SK-MEL-5 (cell line): ENCODE results near the gene ADAMTS17. TPM values are rescaled to one million over a fixed set of nuclear protein-coding genes. Genes with fewer than 3 reads are reported as not detected.
A peak's percentile ranks its signal among the peaks of the same experiment; 100 is the strongest.

ENCODE experiments used
- DNase-seq: peaks from one replicate; pipeline ENCODE4 v3.0.0-alpha.2; 2016; ENCODE audit warnings: low read depth, low spot score
- in situ Hi-C: cut with HindIII; loops from 2 replicates; pipeline ENCODE4 v1.10.0; 2016; ENCODE audit warnings: low sequenced_read_pairs, high pct_unique_total_duplicates, low pct_unique_long_range_greater_than_20kb
- total RNA-seq: library from RNA; depleted of rRNA; stranded (reverse); fragments of >200 nt; shearing (Covaris generic); gene quantifications from 2 replicates; pipeline ENCODE4 v1.2.3, GENCODE V29; 2014

Gene ADAMTS17
- total RNA-seq, 1 experiment from 2014 or later = 1.8 TPM

DNA sequence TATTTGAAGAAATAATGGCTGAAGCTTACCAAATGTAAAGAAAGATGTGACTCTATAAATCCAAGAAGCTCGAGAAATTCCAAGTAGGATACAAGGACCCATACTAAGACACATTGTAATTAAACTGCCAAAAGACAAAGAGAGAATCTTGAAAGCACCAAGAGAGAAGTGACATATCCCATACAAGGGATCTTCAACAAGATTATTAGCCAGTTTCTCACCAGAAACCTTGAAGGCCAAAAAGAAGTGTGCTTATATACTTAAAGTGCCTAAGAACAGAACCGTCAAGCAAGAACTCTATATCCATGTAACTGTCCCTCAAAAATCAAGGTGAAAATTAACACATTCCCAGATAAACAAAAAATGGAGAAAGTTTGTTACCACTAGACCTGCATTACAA, 220.5 kb downstream of the ADAMTS17 start:
- DNase-seq = no peak
- in situ Hi-C loops = no loop called here

DNA sequence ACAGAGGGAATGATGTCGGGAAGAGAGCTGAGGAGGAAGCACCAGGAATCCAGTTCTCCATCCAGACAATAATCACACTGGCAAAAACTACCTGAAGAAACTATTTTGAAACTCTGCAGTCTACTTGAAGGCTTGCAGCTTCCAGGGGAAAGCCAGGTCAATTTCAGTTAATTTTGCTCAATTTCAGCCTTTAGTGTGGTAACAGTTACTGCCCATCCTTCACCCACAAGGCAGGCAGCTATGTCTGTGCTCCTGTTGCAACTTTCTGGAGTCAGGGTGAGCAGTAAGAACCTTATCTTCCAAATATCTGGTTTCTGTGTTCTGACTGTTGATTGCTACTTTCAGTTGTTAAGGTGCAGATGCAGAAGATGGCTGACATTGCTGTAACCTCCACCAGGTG, 221.7 kb downstream of the ADAMTS17 start:
- in situ Hi-C loops = no loop called here
- no peak for DNase-seq

DNA sequence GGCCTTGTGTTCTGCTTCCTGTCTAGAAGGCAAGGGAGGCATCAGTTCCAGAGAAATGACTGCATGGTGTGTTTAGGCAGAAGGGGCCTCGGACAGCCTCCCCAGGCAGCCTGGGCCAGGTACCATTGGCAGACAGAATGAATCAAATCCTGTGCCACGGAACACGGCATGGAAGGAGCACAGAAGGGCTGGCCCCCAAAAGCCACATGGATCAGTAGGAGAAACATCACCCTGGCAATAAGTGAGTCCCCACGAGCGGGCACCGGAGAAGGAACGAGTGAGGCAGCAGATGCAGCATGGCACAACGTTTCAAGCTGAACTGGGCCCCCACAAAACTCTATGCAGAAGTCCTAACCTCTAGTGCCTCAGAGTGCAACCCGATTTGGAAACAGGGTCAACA, 223.2 kb downstream of the ADAMTS17 start:
- in situ Hi-C loops = no loop called here
- DNase-seq = no peak

DNA sequence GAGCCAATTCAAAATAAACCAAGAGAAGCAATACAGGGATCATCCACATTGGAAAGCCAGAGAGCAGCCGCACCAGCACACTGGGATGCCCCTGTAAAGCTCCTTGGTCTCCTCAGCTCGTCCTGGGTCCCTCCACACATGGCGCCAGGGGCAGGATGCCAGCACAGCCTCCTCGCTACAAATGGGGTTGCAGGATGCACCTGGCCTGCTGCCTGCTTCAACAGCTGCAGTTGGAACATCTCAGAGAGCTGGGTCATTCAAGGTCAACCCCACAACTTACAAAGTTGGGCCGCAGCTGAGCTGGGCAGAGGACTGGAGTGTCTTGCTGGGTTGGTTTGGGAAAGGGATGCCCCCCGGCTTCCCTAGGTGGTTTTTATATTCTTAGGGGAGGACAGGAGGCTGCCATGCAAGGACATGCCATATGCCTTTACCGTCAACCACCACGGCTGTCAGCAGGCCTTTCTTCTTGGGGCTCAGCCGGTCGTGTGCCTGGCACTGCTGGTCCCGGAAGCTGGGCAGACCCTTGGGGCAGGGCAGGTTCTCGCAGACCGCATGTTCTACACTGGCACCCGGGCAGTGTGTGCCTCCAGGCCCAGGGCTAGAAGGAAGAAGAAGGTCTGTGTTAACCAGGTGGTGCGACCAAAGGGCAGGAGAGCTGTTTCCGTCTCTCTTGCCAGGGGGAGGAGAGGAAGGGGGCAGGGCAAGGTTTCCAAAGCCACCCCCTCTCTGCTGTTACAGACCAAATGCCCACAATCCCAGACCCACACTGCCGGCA, 225.2 kb downstream of the ADAMTS17 start:
- no peak for DNase-seq
- in situ Hi-C loops = no loop called here

DNA sequence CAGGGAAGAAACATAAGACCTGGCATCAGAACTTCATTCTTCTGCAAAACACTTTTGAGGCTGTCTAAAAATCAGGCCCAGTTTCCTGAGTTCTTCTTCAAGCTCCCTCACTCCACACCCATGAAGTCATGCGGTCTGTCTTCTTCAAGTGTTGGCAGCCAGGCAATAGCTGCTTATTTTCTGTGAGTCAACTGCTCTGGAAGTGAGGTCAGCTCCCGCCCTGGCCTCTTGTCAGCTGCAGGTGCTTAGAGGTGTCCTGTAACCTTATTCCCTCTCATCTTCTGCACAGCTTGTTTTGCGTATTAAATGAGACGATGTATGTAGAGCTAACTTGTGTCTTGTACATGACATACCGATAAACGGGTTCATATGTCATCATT, 226.1 kb downstream of the ADAMTS17 start:
- no peak for DNase-seq
- in situ Hi-C loops = no loop called here

DNA sequence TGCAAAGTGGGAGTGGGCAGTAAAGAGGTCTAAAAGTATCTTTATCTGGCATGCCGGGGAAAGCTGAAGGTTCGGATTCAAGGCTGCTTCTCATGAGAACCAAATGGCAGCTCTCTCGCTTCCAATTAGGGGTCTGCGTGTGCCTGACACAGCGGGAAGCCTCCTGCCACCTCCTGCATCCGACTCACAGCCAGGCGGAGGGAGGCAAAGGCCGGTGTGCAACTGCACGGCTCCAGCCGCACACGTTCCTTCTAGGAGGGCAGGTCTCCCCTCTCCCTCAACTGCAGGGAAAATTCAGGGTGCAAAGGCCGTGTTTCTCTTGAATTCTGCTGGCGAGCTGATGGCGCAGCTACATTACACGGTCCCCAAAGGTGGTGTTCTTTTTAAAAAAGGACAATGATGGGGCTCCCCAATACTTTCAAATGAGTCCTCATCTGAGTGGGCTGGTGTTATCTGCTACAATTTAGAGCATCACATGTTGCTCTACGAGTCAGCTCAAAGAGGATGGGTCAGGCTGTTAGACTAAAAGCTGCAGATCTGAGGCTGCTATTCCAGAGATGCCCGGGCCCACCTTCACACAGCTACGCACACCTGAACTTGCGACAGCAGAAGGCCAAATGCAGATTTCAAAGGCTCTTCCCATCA, 226.6 kb downstream of the ADAMTS17 start:
- in situ Hi-C loops = no loop called here
- DNase-seq = no peak

DNA sequence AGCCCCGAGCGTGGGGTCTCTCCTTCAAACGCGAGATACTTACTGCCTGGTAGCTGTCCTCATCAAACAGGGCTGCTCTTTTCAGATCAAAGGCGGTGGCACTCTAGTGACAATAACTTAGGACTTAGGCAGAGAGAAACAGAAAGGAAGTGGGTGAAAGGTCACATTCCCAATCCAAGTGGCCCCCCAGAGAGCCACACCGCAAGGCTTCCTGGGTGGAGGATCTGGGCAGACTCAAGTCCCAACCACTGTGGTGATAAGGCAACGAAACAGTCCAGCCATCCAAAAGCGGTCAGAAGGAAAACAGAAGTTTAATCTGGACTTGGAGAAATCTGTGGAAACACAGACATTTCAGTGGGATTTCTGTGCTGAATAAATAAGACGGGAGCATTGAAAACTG, 227.2 kb downstream of the ADAMTS17 start:
- peak; percentile 66 for DNase-seq
- in situ Hi-C loops = no loop called here

DNA sequence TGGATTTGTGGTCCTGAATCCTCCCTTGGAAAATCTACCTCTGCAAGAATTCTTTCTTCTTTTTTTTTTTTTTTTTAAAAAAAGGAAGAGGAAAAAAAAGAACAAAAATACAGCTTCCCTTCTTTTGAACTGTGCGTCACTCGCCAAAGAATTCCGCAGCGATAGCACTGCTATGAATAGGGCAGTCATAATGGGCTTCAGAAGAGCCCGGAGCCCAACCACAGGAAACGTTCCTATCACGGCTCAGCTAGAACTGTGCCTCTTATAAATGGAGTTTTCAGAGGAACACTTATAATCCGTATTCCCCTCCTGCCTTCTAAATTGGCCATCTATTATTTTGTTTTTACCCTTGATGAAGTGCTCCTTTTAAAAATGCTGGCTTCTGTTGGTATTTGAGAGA, 227.7 kb downstream of the ADAMTS17 start:
- in situ Hi-C loops = no loop called here
- peak; percentile 96 for DNase-seq

DNA sequence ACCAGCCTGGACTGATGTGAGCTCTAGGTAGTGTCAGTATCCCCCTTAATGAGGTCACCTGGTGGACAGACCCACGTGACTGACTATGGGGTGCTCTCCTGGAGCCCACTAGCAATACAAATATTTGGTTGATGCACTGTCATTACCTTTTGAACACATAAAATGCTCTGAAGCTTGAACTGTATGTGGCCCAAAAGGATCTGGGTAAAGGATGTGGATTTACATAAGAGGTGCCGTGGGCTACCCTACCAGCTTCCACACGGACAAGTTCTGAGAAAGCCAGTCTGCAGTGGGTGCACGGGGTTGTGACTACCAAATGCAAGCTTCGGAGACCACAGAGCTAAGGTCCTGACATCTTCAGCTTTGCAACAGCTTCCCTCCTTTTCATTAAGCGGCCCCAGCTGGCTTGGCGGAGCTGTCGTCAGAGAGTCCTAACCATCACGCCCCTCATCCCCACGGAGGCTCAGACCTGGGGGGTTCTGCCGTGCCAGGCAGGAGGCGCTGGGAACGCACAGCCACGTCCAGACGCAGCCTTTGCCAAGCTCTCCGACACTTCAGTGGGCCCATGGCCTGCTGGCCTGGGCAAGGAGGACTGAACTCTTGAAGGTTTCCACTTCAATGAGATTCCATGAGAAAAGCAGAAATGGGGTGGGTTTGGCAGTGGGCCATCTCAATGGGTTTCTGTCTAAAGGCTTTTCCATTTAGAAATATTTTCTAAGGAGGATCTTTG, 228.3 kb downstream of the ADAMTS17 start:
- in situ Hi-C loops = no loop called here
- no peak for DNase-seq

DNA sequence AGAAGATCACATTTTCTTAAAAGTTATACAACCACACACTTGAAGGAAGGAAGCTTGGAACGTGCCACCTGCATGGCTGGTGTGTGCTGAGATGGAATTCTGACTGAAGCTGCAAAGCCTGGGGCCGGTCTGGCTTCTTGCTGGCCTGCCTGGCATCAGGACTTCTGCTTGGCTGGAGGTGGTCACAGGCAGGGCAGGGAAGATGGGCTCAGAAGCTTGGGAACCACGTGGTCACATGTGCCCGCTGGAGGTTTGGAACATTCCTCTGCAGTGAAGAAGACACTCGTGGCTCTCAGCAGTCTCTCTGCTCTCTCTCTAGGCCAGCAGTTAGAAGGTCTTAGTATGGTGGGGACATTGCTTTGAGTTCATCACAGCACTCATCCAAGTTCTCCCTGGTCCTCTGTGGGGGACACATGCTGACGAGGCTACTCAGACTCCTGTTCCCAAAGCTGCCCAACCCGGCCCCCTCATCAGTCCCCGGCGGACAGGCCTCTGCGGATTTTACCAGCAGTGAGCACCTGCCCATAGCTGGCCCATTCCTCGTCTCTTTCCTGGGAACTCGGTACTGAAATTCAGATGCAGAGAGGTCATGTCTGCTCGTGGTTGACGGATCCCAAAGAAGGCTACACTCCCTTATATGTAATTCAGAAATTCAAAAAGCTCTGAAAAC, 229.0 kb downstream of the ADAMTS17 start:
- DNase-seq = no peak
- in situ Hi-C loops = no loop called here

DNA sequence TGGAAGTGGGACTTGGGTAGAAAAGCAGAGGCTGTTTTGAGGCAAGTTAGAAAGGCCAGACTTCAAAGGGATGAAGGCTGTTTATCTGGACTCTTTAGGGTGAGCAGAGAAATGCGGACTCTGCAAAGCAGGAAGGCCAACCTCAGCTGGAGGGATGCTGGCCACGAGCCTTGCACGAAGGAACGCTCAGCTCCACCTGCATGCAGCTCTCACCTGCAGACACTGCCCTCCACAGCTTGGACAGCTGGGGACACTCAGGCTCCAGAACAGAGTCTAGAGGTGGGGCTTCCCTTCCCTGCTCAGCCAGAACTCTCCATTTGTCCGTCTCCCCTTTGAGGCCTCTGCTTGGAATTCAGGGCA, 229.7 kb downstream of the ADAMTS17 start:
- in situ Hi-C loops = no loop called here
- DNase-seq = no peak

DNA sequence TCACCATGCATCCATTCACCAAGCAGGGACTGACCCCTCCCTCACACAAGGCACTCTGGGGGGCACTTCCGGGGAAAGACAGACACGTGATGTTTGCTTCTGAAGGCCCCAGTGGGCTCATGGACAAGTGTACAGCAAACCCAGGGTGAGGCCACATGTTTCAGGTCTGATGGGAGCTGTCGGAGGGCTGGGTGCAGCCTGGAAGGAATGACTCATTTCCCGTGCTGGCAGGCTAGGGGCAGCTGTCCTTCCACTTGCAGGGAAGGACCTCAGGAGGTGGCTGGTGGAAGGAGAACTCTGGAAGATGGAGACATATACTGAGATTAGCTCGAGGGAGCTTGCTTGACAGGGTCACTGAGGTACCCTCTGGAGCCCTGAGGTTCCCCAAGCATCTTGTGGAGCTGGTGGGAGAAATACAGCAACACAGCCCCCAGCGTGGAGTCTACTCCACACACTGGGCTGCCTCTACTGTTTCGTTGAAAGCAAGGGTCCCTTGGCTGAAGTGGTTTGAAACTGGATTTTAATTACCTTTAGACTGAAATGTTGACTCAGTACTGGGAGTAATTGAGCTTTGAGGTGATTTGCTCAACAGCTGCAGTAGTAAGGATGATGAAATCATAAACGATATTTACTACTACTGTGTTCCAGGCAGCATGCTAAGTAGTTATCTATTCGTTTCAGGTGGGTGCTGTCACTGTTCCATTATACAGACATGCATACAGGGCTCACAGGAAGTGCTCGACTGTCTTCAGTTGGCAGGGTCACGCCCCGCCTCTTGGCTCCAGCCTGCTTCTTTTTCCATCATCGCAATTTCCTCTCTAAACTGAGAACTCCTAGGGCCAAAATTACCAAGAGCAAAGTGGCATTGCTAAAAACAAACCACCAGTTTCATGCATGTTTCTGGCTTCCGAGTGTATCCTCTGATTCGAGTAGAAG, 230.4 kb downstream of the ADAMTS17 start:
- in situ Hi-C loops = no loop called here

DNA sequence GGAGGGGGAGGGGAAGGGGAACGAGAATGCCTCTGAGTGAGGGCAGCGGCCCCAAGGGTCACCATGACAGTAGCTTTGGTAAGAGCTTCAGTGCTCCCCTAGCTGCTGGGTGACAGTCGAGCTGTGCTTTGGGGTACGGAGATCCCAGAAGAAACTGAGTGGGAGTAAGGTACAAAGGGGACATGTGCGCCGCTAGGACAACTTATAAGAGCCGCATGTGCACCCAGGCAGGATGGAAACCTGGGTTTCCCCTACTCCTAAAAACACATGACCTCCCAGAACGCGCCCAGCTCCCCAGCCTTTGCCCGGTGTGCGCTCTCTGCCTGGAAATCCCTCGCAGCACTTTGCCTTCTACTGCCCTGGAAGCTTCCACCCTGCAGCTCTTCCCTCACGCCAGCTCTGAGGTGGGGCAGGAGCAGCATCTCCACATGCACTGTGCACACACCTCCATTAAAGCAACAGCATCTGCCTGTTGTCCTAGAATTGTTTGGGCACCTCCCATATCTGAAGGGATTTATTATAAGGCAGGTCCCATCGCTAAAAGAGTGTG, 232.2 kb downstream of the ADAMTS17 start:
- in situ Hi-C loops = no loop called here
- no peak for DNase-seq

More for the DNA sequence above, 230.4 kb downstream of the ADAMTS17 start:
- DNase-seq = peak; percentile 5

DNA sequence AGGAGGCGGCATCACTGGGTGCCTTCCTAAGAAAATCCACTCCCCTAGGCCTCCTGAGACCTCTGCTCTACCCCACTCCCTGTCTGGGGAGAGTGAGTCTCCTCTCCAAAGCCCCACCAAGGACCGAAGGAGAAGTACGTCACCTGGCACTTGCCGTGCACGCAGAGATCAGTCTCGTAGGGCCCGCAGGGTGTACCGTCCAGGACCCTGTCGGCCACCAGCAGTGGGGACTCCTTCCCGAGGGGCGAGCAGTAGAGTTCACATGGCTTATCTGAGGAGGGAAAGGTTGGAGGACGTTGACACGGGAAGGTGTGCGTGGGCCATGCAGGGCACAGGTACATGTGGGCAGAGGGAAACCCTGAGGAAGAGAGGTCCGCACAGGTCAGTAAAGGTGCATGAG, 232.9 kb downstream of the ADAMTS17 start:
- DNase-seq = no peak
- in situ Hi-C loops = no loop called here

DNA sequence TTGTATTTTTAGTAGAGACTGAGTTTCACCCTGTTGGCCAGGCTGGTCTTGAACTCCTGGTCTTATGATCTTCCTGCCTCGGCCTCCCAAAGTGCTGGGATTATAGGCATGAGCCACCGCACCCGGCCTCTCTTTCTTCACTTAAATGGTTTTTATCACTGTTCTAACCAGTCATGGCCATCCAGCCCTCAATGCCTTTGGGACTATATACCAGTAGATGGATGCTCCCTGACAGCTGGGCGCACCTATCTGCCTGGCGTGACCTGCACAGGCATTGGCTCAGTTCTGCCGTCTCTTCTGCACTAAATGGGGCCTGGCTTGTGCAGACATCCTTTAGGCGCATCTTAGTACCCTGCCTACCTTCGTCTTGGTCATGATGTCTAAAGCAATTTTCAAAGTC, 233.4 kb downstream of the ADAMTS17 start:
- no peak for DNase-seq
- in situ Hi-C loops = no loop called here

DNA sequence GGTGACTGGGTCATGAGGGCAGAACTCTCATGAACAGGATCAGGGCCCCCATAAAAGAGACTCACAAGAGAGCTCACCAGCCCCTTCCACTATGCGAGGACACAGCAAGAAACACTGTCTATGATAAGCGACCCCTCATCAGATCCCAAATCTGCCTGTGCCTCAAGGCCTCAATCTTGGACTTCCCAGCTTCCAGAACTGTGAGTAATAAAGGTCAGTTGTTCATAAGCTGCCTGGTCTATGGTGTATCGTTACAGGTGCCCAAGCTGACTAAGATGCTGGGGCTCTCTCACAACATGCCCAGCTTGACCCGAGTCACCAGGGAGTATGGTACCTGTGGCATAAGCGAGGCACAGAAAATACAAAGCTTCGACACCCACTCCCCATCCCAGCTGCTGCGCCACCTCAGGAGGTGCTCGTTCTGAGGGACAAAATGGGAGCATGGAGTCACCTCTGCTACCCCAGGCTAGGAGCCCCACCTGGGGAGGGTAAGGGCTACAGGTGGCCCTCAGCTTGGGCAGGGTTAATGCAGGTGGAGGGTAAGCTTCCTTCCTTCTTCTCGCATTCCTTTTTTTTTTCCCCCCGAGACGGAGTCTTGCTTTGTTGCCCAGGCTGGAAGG, 234.1 kb downstream of the ADAMTS17 start:
- in situ Hi-C loops = no loop called here
- no peak for DNase-seq

DNA sequence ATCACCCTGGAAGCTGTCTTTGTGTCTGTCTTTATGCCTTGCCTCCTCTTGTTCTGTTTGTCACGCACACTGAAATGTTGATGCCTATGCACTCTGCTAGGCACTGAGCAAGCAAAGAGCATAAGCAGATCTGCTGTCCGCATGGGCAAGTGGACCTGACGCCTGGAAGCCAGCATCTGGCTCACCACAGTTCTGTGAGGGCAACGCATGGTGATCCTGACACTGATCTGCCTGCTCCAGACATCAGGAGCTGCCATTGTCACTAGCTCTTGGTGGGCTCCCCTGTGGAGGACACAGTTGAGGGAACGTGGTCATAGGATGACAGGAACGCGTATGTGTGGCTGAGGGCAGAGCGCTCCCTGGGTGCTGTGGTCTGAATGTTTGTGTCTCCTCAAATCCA, 234.6 kb downstream of the ADAMTS17 start:
- no peak for DNase-seq
- in situ Hi-C loops = no loop called here
